GM12864 (cell line): ENCODE results near the gene ATP6V0A1.
A peak's percentile ranks its signal among the peaks of the same experiment; 100 is the strongest.
"Not testable (repeated sequence)": the region's sequence is repeated elsewhere in the genome, so short reads cannot be mapped to it uniquely, and the experiment has no call there.

Source experiments
- DNase-seq: peaks from one replicate; pipeline ENCODE4 v3.0.0-alpha.2; 2011; ENCODE audit warnings: low read depth
- H3K4me3 ChIP-seq: 2 replicates; pipeline ENCODE4 v1.5.1; 2011; ENCODE audit warnings: mild to moderate bottlenecking, low read depth, low read length, control low read depth
- CTCF ChIP-seq: IDR thresholded peaks from 2 replicates; pipeline ENCODE4 v1.5.1; 2011; ENCODE audit warnings: low read depth, mild to moderate bottlenecking, moderate library complexity, low read length, control low read depth, inconsistent platforms; ENCODE audit errors: missing control alignments

The ATP6V0A1 gene

GRCh38 chr17:42548070-42548837 is 89.6 kb downstream of the ATP6V0A1 start:
- DNase-seq, result peak; percentile 71
- H3K4me3 ChIP-seq, result peak overlapping the region; percentile 59
- TF ChIP-seq CTCF, result peak; percentile 75

GRCh38 chr17:42548993-42549755 is 90.5 kb downstream of the ATP6V0A1 start:
- H3K4me3 ChIP-seq, result peak overlapping the region; percentile 59; the same call in 1 of the 2 replicates
- no peak for TF ChIP-seq CTCF
- DNase-seq, result no peak

GRCh38 chr17:42552736-42553135 is 94.1 kb downstream of the ATP6V0A1 start, which contains the start of gene HSD17B1:
HSD17B1 (plus strand) TSS chr17:42552923; CDS start chr17:42552934, 11 bp downstream.
- not testable (repeated sequence) for DNase-seq
- peak within 1 kb of the TSS; percentile 87 for H3K4me3 ChIP-seq

DNA sequence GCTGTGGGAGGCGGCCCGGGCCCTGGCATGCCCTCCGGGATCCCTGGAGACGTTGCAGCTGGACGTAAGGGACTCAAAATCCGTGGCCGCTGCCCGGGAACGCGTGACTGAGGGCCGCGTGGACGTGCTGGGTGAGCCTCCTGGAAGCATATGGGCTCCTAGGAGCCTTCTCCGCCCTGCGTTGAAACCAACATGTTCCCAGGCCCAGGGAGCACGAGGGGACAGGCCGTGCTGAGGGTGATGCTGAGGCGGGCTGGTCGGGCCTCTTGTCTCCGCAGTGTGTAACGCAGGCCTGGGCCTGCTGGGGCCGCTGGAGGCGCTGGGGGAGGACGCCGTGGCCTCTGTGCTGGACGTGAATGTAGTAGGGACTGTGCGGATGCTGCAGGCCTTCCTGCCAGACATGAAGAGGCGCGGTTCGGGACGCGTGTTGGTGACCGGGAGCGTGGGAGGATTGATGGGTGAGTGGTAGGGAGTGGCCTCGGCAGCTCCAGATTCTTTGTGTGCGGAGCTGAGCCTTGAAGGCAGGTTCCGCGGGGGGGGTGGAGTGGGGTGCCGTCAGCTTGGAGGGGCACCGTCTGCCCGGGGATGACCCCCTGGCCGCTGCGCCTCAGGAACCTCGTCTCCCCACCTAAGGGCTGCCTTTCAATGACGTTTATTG is 94.6 kb downstream of the ATP6V0A1 start:
- DNase-seq, result no peak
- no peak for TF ChIP-seq CTCF
- H3K4me3 ChIP-seq, result peak overlapping the region; percentile 87

GRCh38 chr17:42553866-42554249 is 95.2 kb downstream of the ATP6V0A1 start:
- TF ChIP-seq CTCF, result no peak
- no peak for DNase-seq
- H3K4me3 ChIP-seq, result peak overlapping the region; percentile 87

GRCh38 chr17:42554250-42555121 is 95.8 kb downstream of the ATP6V0A1 start:
- no peak for TF ChIP-seq CTCF
- peak; percentile 57 for DNase-seq
- H3K4me3 ChIP-seq, result peak overlapping the region; percentile 87
